ENCODE results near the gene WNT7A. TPM values are rescaled to one million over a fixed set of nuclear protein-coding genes. Genes with fewer than 3 reads are reported as not detected.

WNT7A gene
- total RNA-seq, 1 experiment from 2014 or later: 0.34 TPM

DNA sequence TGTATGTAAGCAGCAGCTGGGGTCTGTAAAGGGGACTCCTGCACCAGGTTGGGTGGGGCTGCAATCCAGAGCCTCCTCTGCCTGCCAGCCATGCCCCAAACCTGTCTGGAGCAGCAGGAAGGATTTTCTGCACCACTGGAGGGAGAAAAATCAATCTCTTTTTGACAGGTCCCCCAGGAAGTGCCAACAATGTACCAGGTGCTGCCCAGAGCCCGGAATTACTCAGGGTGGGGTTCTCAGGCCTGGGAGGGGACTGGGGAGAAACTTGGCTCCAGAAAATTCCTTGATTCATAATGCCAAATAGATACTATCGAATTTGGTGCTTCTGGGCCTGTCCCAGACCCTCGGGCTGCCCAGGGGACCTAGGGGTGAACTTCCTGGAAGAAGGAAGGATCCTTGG, 52.6 kb downstream of the WNT7A start:
- intact Hi-C loops (cut with micrococcal nuclease): no loop called here
- BruUV-seq (replicated peaks): no TSS peak
- Histone ChIP-seq H3K4me3 (replicated peaks in 1 of 2; ENCODE audit: low read depth in 1 of 2, low read length in 2 of 2) (no peak overlapping the region), H3K4me1 (ENCODE audit: control insufficient read depth in 1 of 2, insufficient read depth in 2 of 2, low read length in 2 of 2) (peaks cover 0 to 21% of the 10 kb centered on the region in 2 experiments; a peak in 1 of 4 replicates), H4K20me1 (ENCODE audit: insufficient read depth) (no peaks in the 10 kb centered on the region), H3K27ac (ENCODE audit: low read depth, low read length) (no peak overlapping the region), H3K4me2 (ENCODE audit: low read length) (no peak overlapping the region), H3K9ac (ENCODE audit: low read length) (no peak overlapping the region), H3K27me3 (ENCODE audit: insufficient read depth, low read length) (no peaks in the 10 kb centered on the region), H2AFZ (ENCODE audit: low read depth, low read length, poor library complexity, severe bottlenecking) (no peak overlapping the region), H3K79me2 (ENCODE audit: insufficient read depth, low read length) (no peaks in the 10 kb centered on the region), H3K9me3 (ENCODE audit: control insufficient read depth in 1 of 2, insufficient read depth in 1 of 2, low read depth in 1 of 2, low read length in 2 of 2) (no peaks in the 10 kb centered on the region), H3K36me3 (ENCODE audit: control insufficient read depth in 1 of 2, insufficient read depth in 2 of 2, low read length in 2 of 2) (no peaks in the 10 kb centered on the region), H3K9me2 (ENCODE audit: insufficient read depth) (no peaks in the 10 kb centered on the region)
- DNase-seq (ENCODE audit: low read depth, low spot score) (no peak), ATAC-seq (no peak)
- RAD21 ChIA-PET (ENCODE audit: low non-redundant PET in 1 of 2, low total read pairs in 2 of 2, uncharacterized antibody in 2 of 2, unreplicated experiment in 2 of 2): no interaction called here
- POLR2A ChIA-PET: no interaction called here
- CTCF ChIA-PET: no interaction called here
- TF ChIP-seq FOSL1 (IDR thresholded peaks at IDR 0.05; ENCODE audit: low read depth) (no peak), EGR1 (IDR thresholded peaks at IDR 0.05; ENCODE audit: low read depth) (no peak), JUND (IDR thresholded peaks at IDR 0.05) (no peak), SP1 (IDR thresholded peaks at IDR 0.05; ENCODE audit: low read depth) (no peak)
- TF ChIP-seq, protein P1, sequence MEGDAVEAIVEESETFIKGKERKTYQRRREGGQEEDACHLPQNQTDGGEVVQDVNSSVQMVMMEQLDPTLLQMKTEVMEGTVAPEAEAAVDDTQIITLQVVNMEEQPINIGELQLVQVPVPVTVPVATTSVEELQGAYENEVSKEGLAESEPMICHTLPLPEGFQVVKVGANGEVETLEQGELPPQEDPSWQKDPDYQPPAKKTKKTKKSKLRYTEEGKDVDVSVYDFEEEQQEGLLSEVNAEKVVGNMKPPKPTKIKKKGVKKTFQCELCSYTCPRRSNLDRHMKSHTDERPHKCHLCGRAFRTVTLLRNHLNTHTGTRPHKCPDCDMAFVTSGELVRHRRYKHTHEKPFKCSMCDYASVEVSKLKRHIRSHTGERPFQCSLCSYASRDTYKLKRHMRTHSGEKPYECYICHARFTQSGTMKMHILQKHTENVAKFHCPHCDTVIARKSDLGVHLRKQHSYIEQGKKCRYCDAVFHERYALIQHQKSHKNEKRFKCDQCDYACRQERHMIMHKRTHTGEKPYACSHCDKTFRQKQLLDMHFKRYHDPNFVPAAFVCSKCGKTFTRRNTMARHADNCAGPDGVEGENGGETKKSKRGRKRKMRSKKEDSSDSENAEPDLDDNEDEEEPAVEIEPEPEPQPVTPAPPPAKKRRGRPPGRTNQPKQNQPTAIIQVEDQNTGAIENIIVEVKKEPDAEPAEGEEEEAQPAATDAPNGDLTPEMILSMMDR (IDR thresholded peaks at IDR 0.05 in 2 of 3, conservative IDR thresholded peaks at IDR 0.05 in 1 of 3; ENCODE audit: borderline replicate concordance in 1 of 3, insufficient read depth in 1 of 3, low read depth in 2 of 3, low read length in 2 of 3): no peak

DNA sequence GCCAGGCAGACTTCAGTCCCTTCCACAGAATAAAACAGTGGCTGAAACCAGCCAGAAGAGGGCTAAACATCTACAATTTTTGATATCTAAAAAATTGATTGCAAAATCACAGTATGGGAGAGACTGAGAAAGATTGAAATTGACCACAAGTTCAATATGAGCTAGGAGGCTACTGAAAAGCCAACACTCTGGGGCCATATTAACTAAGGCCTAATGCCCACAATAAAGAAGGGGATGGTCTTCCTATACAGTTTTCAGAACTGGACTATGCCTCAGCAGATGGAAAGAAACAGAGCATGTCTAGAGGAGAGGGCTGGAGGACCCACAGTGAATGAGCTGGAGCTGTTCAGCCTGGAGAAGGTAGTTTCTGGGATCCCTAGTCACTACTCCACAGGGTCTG, 53.2 kb downstream of the WNT7A start:
- H3K79me2 ChIP-seq (ENCODE audit: insufficient read depth, low read length): no peaks in the 10 kb centered on the region
- no peaks in the 10 kb centered on the region for H3K27me3 ChIP-seq (ENCODE audit: insufficient read depth, low read length)
- no peak overlapping the region for H3K4me3 ChIP-seq (replicated peaks in 1 of 2; ENCODE audit: low read depth in 1 of 2, low read length in 2 of 2)
- no peak overlapping the region for H2AFZ ChIP-seq (ENCODE audit: low read depth, low read length, poor library complexity, severe bottlenecking)
- ChIA-PET CTCF (no interaction called here), POLR2A (no interaction called here), RAD21 (ENCODE audit: low non-redundant PET in 1 of 2, low total read pairs in 2 of 2, uncharacterized antibody in 2 of 2, unreplicated experiment in 2 of 2) (no interaction called here)
- no peaks in the 10 kb centered on the region for H3K9me3 ChIP-seq (ENCODE audit: control insufficient read depth in 1 of 2, insufficient read depth in 1 of 2, low read depth in 1 of 2, low read length in 2 of 2)
- H3K36me3 ChIP-seq (ENCODE audit: control insufficient read depth in 1 of 2, insufficient read depth in 2 of 2, low read length in 2 of 2): no peaks in the 10 kb centered on the region
- intact Hi-C loops (cut with micrococcal nuclease): no loop called here
- BruUV-seq (replicated peaks): no TSS peak
- DNase-seq (ENCODE audit: low read depth, low spot score) (no peak), ATAC-seq (no peak)
- no peak overlapping the region for H3K9ac ChIP-seq (ENCODE audit: low read length)
- no peaks in the 10 kb centered on the region for H4K20me1 ChIP-seq (ENCODE audit: insufficient read depth)
- no peaks in the 10 kb centered on the region for H3K9me2 ChIP-seq (ENCODE audit: insufficient read depth)
- H3K4me2 ChIP-seq (ENCODE audit: low read length): no peak overlapping the region
- H3K4me1 ChIP-seq (ENCODE audit: control insufficient read depth in 1 of 2, insufficient read depth in 2 of 2, low read length in 2 of 2): peaks cover 0 to 22% of the 10 kb centered on the region in 2 experiments; a peak in 1 of 4 replicates
- TF ChIP-seq RAD21 (IDR thresholded peaks at IDR 0.05; ENCODE audit: low read depth) (no peak), ZFX (IDR thresholded peaks at IDR 0.05) (no peak)
- H3K27ac ChIP-seq (ENCODE audit: low read depth, low read length): no peak overlapping the region
